GM04504 (cell line): ENCODE measurements around the gene SUGCT.

ENCODE experiments used
- DNase-seq: peaks from one replicate; pipeline ENCODE4 v3.0.0-alpha.2; 2012; ENCODE audit warnings: low read depth

The SUGCT gene

DNA sequence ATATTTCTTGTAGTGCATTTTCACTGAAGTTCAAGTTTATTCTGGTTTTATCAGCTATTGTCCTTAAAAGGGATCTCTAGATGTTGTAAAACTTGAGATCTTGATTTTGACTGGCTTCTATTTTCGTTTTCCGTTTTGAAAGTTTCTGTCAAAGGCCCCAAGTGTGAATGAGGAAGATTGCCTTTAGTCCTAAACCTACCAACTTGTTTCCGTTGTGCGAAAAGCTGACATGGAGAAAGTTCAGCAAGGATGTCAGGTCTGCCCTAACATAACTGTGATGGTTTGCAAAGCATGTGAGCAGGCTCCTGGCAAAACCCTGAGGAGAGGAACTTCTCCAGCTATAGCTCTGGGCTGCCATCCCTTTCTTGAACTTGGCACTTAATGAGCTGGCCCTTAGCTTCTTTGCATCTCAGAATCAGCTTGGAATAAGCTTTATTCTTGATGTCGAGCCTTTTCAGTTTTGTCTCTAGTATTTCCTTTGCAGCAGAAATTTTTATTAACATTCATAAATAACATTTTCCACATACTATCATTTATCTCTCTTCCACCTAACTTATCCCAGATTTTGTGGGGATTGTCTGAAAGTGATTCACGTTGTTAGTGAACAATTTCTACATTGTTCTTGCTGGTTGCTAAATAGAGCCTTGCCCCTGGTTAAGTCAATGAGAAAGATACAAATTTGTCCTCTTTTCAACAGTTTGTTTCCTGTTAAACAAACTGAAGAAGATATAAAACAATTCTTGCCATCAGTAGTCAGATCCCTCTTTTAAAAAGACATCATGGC lies 559.4 kb downstream of the SUGCT start:
- no peak for DNase-seq

DNA sequence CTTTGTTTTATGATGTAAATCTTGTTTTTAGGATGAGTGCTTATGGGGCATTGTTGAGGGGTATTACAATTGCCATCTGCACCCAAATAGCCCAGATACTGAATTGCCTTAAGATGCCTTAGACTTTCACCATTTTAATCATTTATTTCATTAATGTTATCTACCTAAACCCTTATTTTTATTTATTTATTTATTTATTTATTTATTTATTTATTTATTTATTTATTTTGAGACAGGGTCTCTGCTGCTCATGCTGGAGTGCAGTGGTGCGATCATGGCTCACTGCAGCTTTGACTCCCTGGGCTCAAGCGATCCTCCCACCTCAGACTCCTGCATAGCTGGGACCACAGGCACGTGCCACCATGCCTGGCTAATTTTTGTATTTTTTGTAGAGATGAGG lies 560.2 kb downstream of the SUGCT start:
- no peak for DNase-seq

DNA sequence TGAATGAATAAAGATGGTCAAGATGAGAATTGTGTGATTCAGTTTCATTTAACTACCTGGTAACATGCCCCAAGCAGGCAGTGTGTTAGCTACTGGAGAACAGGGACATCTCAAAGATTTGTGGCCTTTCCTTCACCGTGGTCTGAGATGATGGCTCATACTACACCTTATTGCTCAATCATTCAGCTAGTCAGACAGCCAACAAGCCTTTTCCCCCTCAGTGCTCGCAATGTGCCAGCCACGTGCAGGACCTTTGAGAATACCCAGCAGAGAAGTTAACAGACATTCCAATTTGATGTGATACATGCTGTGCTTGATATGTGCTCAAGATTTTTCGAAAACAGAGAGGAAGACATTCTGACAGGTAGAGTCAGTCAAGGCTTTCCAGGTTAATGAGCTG lies 562.8 kb downstream of the SUGCT start:
- DNase-seq = no peak

DNA sequence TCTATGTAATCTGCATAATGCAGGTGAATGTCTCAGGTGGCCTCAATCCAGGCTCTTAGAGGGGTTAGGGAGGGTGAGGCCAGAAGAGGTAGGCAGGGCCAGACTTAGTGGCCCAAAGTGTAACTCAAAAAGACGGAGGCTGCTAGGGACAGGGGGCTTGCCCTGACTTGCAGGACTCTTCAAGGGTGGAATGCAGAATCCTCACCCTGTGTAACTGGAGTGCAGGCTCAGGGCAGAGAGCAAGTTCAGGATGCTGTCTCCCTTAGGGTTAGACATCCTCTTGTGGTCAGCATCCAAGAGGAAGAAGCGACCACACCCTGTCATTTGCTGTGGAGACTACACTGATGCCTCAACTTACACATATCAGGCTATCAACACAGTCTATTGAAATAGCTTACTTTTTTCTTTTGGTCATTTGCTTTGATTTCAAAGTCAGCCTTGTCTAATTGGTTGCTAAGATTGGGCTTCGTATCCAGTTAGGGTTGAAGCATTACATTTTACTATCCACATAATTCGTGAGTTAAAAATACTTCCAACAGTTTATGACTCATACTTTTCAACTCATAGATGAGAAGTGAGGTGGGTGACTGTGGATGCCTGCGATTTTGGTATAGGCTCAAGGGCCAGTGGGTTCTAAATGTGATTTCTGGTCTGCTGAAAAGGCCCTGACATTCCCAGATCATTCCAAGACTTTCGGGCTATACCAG lies 563.6 kb downstream of the SUGCT start:
- DNase-seq = no peak

GRCh38 chr7:40698921-40699260 lies 564.1 kb downstream of the SUGCT start:
- DNase-seq = no peak

DNA sequence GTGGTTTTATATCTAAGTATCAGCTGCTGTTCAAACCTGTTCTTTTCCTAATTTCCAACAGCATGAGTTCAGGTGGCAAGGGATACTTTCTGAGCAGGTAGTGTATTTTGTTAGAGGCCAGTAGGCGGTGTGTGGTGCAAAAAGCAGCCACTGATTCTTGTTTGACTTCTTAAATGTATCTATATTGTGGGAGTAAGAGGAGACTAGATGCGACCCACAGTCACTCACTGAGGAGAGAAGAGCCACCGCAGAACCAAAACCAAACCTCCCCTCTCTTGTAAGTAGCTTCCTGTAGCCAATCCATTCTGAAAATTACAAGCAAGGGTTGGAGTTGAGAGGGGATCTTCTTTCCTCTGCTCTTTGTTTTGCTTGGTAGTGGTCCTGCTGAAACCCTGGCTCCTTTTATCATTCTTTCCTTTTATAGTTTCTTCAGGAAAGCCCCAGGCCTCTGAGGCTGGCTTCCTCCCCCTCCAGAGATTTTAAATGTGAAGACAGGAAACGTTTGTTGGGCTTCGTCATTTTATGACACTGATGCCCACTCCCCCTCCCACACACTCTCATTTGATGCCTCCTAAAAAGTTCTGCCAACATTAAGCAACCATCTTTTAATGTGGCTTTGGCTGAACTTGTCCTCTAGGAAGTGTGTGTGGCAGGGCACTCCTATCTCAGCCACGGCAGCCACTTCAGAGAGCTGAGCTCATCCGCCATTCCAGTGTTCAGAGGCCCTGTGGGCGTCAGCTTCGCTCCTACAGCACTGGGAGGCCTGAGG lies 566.0 kb downstream of the SUGCT start:
- DNase-seq = no peak

GRCh38 chr7:40701836-40702551 lies 567.2 kb downstream of the SUGCT start:
- DNase-seq = no peak

GRCh38 chr7:40704172-40704571 lies 569.4 kb downstream of the SUGCT start:
- no peak for DNase-seq

GRCh38 chr7:40706829-40707228 lies 572.0 kb downstream of the SUGCT start:
- DNase-seq = no peak

DNA sequence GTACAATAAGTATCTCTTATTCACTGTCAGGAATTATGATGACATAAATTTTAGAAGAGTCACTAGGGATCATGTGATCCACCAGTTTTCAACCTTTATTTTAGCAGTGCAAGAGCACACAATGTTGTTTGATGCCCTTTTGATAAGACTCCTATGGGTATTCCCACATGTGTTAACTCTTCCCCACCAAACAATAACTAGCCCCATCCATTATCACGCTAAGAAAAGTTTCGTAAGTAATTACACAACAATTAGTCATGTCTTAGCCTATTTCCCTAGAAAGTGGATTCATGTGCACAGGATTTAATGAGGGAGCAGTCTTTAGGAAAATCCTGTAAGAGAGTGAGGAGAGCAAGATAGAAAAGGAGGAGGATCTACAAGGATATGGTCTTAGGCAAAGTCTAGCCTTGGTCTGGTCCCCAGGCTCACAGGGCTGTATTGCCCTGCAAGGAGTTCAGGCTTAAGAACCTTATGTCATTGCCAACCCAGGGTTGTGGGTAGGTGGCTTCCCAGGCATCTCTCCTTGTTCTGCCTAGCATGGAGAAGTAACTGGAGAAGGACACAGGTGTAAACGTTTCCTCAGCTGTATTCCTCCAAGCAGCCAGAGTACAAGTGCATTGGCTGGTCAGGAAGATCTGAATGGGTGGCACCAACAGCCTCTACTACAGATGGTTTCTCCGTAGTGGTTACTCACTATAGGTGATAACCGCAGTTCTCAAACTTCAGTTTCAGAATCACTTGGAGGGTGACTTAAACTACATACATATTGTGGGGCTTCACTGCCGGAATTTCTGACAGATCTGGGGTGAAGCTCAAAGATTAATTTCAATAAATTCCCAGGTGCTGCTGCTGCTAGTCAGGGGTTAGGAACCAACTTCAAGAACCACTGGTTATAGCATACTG lies 574.5 kb downstream of the SUGCT start:
- no peak for DNase-seq

DNA sequence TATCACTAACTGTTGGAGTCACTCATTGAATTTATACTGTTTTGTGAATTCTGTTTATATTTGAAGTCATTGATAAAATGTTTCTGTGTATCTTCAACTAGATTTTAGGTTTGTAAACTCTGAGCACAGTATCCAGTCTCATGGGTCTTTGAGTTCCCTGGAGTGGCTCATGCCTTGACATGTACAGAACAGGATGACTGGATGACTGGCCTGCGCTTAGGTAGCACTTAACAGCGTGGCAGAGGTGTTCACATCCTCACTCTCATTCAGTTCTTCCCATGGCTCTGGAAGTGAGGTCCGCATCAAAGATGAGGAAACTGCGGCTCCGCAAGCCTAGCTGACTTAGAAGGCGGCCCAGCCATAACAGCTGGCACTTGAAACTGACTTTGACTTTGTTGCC lies 576.9 kb downstream of the SUGCT start:
- DNase-seq = no peak

DNA sequence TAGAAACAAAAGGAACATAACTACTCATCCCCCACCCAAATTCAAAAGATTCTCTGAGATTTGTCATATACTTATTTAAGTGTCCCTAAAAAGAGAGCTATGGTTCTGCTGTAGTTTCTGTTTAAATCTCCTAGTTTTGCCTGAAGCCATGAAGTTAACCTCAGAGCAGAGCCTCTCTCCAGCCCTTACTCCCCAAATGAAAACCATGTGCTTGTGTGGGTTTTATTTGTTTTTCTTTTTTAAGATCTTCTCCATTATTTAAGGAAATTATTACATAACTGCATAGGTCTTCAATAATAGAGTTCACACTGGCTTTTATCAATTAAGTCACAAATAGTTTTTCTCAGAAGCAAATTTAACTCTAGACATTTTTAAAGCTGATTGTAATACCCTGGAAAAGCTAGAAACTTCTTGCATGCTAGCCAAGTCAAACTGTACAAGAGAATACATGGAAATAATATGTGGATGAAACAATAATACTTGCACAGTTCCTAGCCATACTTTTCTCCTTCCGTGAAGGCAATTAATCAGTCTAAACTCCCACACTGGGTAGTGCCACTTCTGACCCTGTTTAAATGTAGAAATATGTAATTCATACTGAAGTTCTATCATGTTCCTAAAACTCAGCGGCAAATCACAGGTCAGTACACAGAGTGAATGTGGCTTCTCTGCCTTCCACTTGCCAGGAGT lies 579.7 kb downstream of the SUGCT start:
- DNase-seq = no peak

GRCh38 chr7:40715053-40715430 lies 580.2 kb downstream of the SUGCT start:
- no peak for DNase-seq

DNA sequence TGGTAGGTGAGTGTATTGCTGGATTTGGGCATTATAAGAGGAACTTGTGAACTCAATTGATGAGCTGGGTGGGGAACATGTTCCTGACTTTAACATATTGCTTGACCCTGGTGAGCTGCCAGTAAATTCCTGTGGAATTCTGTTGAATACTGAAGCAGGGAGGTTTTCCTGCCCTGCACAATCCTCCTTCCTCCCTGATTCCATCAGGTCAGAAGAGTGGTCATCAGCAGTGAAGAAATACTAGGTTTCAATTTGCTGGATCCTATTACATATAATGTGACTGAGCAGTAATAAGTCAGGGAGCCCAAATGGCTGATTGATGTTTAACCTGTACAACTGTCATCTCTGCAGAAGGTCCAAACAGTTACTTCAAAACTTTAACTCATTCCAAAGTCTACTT lies 581.2 kb downstream of the SUGCT start:
- DNase-seq = no peak

DNA sequence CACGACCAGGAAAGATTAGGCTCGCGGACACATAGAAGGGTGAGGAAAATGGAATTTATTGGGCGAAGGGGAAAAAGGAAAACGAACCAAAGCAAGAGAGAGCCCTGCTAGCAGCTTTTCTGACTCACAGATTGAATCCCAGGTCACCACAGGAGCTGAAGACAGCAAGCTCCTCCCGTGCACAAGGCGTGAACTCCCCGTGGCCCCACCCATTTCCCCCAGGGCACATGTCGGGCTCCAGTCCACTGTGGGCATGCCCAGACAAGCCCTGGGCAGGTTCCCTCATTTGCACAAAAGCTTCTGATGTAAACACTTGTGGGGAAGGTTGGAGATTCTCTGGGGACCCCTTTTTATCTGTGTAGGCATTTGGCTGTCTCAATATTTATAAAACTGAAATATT lies 582.4 kb downstream of the SUGCT start:
- no peak for DNase-seq

DNA sequence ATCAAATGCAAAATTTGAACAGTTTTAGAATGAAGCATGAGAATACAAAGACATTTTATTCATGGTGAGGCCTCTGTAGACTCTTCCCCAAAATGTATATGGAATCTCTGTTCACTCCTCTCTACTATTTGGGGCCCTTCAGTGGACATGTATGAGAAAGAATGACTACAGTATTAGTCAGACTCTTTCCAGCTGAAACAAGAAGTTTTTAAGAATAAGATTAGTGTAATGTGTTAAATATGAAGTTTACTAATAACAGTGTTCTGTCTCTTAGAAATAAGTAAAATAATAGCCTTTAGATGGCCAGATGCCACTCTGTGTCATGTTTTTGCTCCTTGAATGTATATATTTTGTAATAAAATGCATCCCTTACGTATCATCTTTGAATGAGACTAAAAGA lies 585.6 kb downstream of the SUGCT start:
- no peak for DNase-seq

GRCh38 chr7:40721342-40721949 lies 586.6 kb downstream of the SUGCT start:
- DNase-seq = no peak

GRCh38 chr7:40722242-40722641 lies 587.4 kb downstream of the SUGCT start:
- no peak for DNase-seq

DNA sequence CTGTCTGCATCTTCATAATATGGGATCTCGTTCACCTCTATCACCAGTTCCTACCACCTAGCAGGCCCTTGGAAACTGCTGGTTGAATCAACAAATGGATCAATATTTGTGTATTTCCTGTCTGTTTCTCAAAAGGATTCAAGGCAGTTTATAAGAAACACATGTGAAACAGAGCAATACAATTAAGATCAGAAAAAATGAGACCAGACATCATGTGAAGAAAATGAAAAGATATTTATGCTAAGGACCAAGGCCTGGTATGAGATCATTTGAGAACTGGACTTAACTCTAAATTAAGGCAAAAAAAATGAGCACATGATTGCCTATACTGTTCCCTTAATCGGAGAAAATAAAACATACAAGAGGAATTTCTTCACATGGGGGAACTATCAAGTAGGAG lies 589.0 kb downstream of the SUGCT start:
- DNase-seq = no peak

- DNase-seq = no peak
Observed at GRCh38 chr7:40726559-40726958, 591.8 kb downstream of the SUGCT start.
